Epithelial cell of alveolus of lung (primary cell): Measurements from ENCODE around the gene TXNRD2. TPM values are rescaled to one million over a fixed set of nuclear protein-coding genes. Genes with fewer than 3 reads are reported as not detected.

Source experiments
- total RNA-seq: library from RNA; depleted of rRNA; stranded (reverse); fragments of >200 nt; gene quantifications from 2 replicates; pipeline ENCODE4 v1.2.1, GENCODE V29; 2015

The TXNRD2 gene
- 14.9 and 21.2 TPM in 2 replicates for total RNA-seq

DNA sequence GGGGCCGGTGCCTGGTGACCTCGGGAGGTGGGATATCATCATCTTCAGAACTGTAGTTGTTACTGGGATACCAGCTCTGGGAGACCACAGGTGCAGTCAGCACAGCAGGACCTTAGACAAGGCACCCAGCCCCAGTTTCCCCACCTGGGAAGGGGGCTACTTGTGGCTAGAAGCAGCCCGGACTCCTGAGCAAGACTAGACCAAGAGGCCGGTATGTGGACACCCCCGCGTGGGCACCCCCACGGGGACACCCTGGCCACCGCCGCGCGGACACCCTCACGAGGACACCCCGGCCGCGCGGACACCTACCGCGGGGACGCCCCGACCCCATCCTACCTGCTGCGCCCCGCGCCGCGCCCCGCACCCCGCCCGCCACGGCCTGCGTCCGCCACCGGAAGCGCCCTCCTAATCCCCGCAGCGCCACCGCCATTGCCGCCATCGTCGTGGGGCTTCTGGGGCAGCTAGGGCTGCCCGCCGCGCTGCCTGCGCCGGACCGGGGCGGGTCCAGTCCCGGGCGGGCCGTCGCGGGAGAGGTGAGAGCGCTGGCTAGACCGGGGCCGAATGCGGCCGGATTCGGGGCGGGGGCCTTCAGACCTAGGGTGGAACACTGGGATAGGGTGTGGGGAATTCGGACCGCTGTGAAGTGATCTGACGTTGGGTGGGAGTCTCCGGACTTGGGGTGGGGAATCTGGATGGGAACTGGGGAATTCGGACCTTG lies at the start of gene TXNRD2, which contains the start of gene COMT:
Gene TXNRD2 (minus strand): TSS at position 454 of the 718 bp plus-strand sequence. CDS start 15 bp downstream, at position 439.
Gene COMT (plus strand): TSS at position 408 of the 718 bp plus-strand sequence. CDS start 20,755 bp downstream, outside the sequence.

DNA sequence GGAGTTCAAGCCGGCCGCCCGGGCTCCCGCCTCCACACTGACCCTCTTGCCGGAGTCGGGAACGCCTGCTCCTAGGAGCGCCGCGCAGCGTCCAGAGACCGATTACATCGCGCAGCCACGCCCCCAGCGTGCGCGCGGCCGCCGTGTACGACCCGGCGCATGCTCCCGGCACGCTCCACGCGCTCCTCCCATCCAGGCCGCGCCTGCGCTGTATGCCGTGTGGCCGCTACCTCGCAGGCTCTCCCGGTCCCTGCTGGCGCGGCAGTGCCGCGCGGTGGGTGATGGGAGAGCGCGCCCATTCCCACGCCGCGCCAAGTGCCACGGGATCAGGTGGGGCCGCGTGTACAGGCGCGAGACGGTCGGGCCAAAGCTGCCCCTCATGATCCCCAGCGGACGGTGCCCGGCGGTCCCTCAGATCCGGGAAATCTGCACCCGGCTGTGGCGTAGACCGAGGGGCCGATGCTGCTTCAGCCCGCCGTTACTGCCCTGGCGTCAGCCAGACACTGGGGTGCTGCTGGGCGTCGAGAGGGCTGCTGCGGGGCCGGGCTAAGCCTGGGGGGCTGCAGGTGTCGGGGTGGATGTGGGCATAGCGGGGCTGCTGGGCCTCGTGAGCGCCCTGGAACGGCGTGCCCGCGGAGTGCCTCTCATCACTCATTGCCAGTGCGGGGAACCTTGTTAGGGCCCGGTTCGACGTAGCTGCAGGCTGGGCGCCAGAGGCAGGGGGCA lies 86.7 kb downstream of the TXNRD2 start, which contains the start of the genes GNB1L and RTL10:
Gene GNB1L (minus strand): TSS at position 97 of the 726 bp plus-strand sequence. CDS start 33,519 bp downstream, outside the sequence.
Gene RTL10 (minus strand): TSS at position 97 of the 726 bp plus-strand sequence. CDS start 2,613 bp downstream, outside the sequence.

Other genes starting within 250 kb of the TXNRD2 start
- gene SEPTIN5, start 227.3 kb downstream of the TXNRD2 start, total RNA-seq: 23.3 and 31.2 TPM in 2 replicates
- 2.3 and 7.1 TPM in 2 replicates for gene GP1BB, start 218.3 kb downstream of the TXNRD2 start, total RNA-seq
- 0.24 and 0.65 TPM in 2 replicates for gene TBX1, start 181.0 kb downstream of the TXNRD2 start, total RNA-seq
- gene GNB1L, start 86.9 kb downstream of the TXNRD2 start, total RNA-seq: 10.9 and 13.6 TPM in 2 replicates
- 11.1 and 12.2 TPM in 2 replicates for gene RTL10, start 86.9 kb downstream of the TXNRD2 start, total RNA-seq
- gene COMT, start within 50 bp of the TXNRD2 start, total RNA-seq: 279 and 286 TPM in 2 replicates
- gene ARVCF, start 75.0 kb upstream of the TXNRD2 start, total RNA-seq: 8.8 and 13.3 TPM in 2 replicates
- 19.1 and 20.1 TPM in 2 replicates for gene TANGO2, start 79.3 kb upstream of the TXNRD2 start, total RNA-seq
- 12.8 and 13.6 TPM in 2 replicates for gene DGCR8, start 138.4 kb upstream of the TXNRD2 start, total RNA-seq
- 251 and 446 TPM in 2 replicates for gene RANBP1, start 174.3 kb upstream of the TXNRD2 start, total RNA-seq
- 31.0 and 34.6 TPM in 2 replicates for gene TRMT2A, start 175.4 kb upstream of the TXNRD2 start, total RNA-seq
- 13.8 and 33.9 TPM in 2 replicates for gene ZDHHC8, start 190.0 kb upstream of the TXNRD2 start, total RNA-seq
- not detected in 2 replicates for gene CCDC188, start 209.2 kb upstream of the TXNRD2 start, total RNA-seq